Pancreas (tissue), 10 donors: ENCODE results near the gene BCAP31. TPM values are rescaled to one million over a fixed set of nuclear protein-coding genes. Genes with fewer than 3 reads are reported as not detected.

Source experiments
- ATAC-seq, 4 donors: fragments of 200-7000 bp; cut with Tn5 transposase; one replicate each; pipeline versions ENCODE4 v1.8.0 to v1.9.1; 2020; ENCODE audit warnings: mild to moderate bottlenecking in 4 of 4, moderate library complexity in 4 of 4
- DNase-seq, 6 donors: peaks; one replicate each; pipeline ENCODE4 v3.0.0-alpha.2; 2020
- FAIRE-seq: peaks from 2 replicates; lab custom pipeline; 2012; peaks lifted over from hg19 to GRCh38; lab: Jason Lieb, UNC
- H3K27ac ChIP-seq, 4 donors: fragments of 200-600 bp; sonication (generic); 1 replicate in 3 of 4; 2 replicates in 1 of 4; pipeline versions ENCODE4 v1.5.0 to v1.8.0; 2020
- H3K27me3 ChIP-seq, 4 donors: fragments of 200-600 bp; one replicate each; pipeline ENCODE4 v1.8.0; 2021
- H3K36me3 ChIP-seq, 3 donors: fragments of 200-600 bp; sonication (generic) in 1 of 3; one replicate each; pipeline versions ENCODE4 v1.5.0 to v1.8.0; 2020 to 2021
- H3K4me1 ChIP-seq, 3 donors: fragments of 200-600 bp; one replicate each; pipeline ENCODE4 v1.8.0; 2021
- H3K4me3 ChIP-seq, 4 donors: fragments of 200-600 bp; sonication (generic) in 2 of 4; one replicate each; pipeline versions ENCODE4 v1.5.0 to v1.8.0; 2020 to 2021
- H3K9me3 ChIP-seq, 4 donors: fragments of 200-600 bp; one replicate each; pipeline ENCODE4 v1.8.0; 2021
- WGBS, 2 donors: extraction: QIAGEN DNeasy Blood & Tissue Kit; methylation state at CpG; one replicate each; pipeline ENCODE4 v1.1.7; 2013; 5-methylcytosine and 5-hydroxymethylcytosine counted together
- intact Hi-C, 3 donors: fragments of 100-400 bp; cut with DNase I; formaldehyde crosslinking; loops; one replicate each; pipeline versions ENCODE4 v1.11.1 to v1.14.2; 2022
- polyA plus RNA-seq, 2 donors: library from polyadenylated mRNA; stranded (reverse); fragments of 200-250 nt; gene quantifications; one replicate each; pipeline ENCODE4 v1.2.3, GENCODE V29; 2013
- total RNA-seq, 6 donors: library from RNA; stranded (reverse); fragmentation: NEBNext Ultra II Directional in 4 of 6; extraction: Animal tissue kit (Norgen Biotek cat#: 25700) in 4 of 6; gene quantifications; one replicate each; pipeline versions ENCODE4 v1.2.1 to v1.2.4, GENCODE V29; 2021 to 2023
- TF ChIP-seq, protein P1 (sequence below), 4 donors: fragments of 200-600 bp; sonication (generic) in 3 of 4; IDR thresholded peaks; one replicate each; pipeline versions ENCODE4 v1.5.0 to v1.8.0; 2021; ENCODE audit warnings: antibody characterized with exemption in 4 of 4
- donor health status: healthy with polysubstance abuse.
- donor health status: DM: no; HTN: no; CAD: no; lungs with moderate emphysema.
- donor health status: DM: no; HTN: no; CAD: no.
- donor health status: control.
- donor health status: control.
- donor health status: Bipolar disorder and iron deficiency.
- donor health status: DM: yes; HTN: yes; CAD: no.
- donor health status: DM: no; HTN: no; CAD: no.
- donor health status: DM: no; HTN: no; CAD: no.
- donor health status: DM: yes; HTN: yes; CAD: no.

BCAP31 gene
- total and polyA plus RNA-seq, 8 donors: 66.3 to 118 (median 85.6) TPM

DNA sequence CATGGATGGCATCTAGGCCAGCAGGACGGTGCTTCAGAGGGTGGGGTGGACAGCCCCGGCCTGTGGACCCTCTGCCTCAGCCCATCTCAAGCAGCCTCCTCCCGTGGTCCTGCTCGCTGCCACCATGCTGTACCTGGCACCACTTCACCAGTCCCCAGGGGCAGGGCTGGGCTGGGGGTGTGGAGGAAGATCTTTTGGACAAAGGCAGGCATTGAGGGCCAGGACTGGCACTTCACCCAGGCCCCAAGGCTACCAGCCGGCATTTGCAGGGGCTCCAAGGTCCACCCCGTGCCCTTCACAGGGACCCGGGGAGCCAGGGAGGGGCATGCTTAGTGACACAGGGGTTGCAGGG lies 40.6 kb upstream of the BCAP31 start:
- peak overlapping the region in 3 of 4 donors; percentile 12 to 53 (median 34) for H3K27ac ChIP-seq

DNA sequence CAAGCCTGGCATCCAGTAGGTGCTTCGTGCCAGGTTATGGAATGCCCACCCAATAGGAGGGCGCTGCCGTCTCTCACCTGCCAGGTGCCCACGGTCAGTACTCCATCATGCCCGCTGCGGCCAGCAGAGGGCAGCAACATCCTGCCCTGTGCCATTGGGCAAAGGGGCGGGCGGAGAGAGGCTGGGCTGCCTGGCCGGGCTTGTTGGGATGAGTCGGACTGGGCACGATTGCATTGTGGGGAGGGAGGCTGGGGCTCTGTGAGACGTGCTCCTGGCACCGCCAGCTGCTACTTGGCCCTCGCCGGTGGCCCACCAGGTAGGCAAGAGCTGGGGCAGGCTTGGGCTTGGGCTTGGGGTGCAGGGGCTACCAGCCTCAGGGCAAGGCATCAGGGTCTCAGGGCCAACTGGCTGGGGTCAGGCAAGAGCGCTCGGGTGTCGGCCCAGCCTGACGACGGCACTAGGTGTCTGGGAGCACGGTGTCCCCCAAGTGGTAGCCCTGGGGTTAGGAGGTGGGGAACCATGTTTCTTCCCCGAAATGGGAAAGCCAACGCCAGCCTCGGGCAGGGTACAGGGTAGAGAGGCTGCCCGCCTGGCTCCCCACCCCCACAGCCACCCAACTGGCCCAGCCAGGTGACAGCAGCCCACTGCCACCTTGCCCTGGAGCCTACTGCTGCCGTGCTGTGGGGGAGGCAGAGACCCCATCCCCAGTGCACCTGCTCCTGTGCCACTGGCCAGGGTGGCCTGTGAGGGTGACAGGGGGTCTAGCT lies 40.0 kb upstream of the BCAP31 start, which contains the start of gene PLXNB3:
TSS of gene PLXNB3 (plus strand) at position 261 of the 767 bp plus-strand sequence. CDS start 1,287 bp downstream, outside the sequence.
- Histone ChIP-seq H3K4me3 (peak within 1 kb of the TSS in 1 of 4 donors; percentile 8), H3K27me3 (peaks cover 0 to 3% (median 0%) of the 10 kb centered on the region in 4 donors), H3K27ac (peak within 1 kb of the TSS in 3 of 4 donors; percentile 12 to 53 (median 34)), H3K4me1 (no peaks in the 10 kb centered on the region), H3K9me3 (no peaks in the 10 kb centered on the region), H3K36me3 (no peaks in the 10 kb centered on the region)
- DNase-seq (peak; percentile 67 to 96 (median 86)), ATAC-seq (peak; percentile 88 to 95 (median 91)), FAIRE-seq (no peak)
- intact Hi-C loops: loop anchor here in 1 of 3 donors (10.0 kb wide), 1 partner anchor 191 kb away; no protein-coding TSS in a partner anchor
- TF ChIP-seq, protein P1, sequence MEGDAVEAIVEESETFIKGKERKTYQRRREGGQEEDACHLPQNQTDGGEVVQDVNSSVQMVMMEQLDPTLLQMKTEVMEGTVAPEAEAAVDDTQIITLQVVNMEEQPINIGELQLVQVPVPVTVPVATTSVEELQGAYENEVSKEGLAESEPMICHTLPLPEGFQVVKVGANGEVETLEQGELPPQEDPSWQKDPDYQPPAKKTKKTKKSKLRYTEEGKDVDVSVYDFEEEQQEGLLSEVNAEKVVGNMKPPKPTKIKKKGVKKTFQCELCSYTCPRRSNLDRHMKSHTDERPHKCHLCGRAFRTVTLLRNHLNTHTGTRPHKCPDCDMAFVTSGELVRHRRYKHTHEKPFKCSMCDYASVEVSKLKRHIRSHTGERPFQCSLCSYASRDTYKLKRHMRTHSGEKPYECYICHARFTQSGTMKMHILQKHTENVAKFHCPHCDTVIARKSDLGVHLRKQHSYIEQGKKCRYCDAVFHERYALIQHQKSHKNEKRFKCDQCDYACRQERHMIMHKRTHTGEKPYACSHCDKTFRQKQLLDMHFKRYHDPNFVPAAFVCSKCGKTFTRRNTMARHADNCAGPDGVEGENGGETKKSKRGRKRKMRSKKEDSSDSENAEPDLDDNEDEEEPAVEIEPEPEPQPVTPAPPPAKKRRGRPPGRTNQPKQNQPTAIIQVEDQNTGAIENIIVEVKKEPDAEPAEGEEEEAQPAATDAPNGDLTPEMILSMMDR (IDR thresholded peaks at IDR 0.05): peak; percentile 82 to 93 (median 88)
- WGBS, 2 donors: 15 to 30% methylated on average over 26 of the region's 26 CpGs

More for the DNA sequence above, 40.6 kb upstream of the BCAP31 start:
- FAIRE-seq (no peak), ATAC-seq (peak; percentile 4 to 28 (median 9)), DNase-seq (peak in 3 of 6 donors; percentile 13 to 71 (median 25))
- intact Hi-C loops: loop anchor here in 2 of 3 donors (5.0 to 10.0 kb wide), 2 partner anchors 188 to 190 kb away; no protein-coding TSS in a partner anchor
- WGBS, 2 donors: 63 to 66% methylated on average over 6 to 7 of the region's 7 CpGs
- Histone ChIP-seq H3K27me3 (peaks cover 0 to 3% (median 0%) of the 10 kb centered on the region in 4 donors), H3K36me3 (no peaks in the 10 kb centered on the region), H3K9me3 (no peaks in the 10 kb centered on the region), H3K4me1 (no peaks in the 10 kb centered on the region), H3K4me3 (peak overlapping the region in 1 of 4 donors; percentile 8)
- TF ChIP-seq, protein P1 (IDR thresholded peaks at IDR 0.05): no peak

DNA sequence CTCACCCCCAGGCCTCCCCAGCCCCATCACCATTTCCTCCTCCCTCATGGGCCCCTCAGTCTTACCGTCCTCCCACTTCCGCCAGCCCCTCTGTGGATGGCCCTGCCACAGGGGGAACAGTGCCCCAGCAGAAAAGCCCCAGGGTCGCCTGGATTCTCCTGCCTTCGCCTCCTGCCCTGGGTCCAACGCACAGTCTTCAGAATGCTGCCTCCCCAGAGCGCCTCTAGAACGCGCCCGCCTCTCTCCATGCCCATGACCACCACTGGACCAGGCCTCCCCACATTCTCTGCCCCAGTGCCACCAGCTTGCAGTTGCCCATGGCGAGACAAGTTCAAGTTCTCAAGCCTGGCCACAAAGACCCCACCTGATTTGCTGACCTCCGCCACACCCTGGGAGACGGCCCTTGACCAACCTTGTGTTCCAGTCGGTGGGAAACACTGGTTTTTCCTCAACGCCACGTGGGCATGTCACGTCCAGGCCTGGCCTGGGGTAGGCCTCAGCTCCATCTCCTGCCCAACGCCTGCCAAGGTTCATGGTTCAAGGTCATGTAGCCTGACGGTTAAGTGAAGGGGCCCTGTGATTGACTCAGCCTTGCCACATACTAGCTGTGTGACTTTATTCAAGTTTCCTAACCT lies 39.2 kb upstream of the BCAP31 start:
- ATAC-seq (no peak), DNase-seq (peak in 2 of 6 donors; percentile 14 to 64), FAIRE-seq (no peak)
- Histone ChIP-seq H3K9me3 (no peaks in the 10 kb centered on the region), H3K27ac (no peak overlapping the region), H3K4me3 (no peak overlapping the region), H3K36me3 (no peaks in the 10 kb centered on the region), H3K4me1 (no peaks in the 10 kb centered on the region), H3K27me3 (peaks cover 0 to 3% (median 0%) of the 10 kb centered on the region in 4 donors)
- TF ChIP-seq, protein P1 (IDR thresholded peaks at IDR 0.05): no peak
- 62 to 72% methylated on average over 15 to 18 of the region's 18 CpGs for WGBS, 2 donors
- intact Hi-C loops: loop anchor here in 1 of 3 donors (10.0 kb wide), 1 partner anchor 191 kb away; no protein-coding TSS in a partner anchor

DNA sequence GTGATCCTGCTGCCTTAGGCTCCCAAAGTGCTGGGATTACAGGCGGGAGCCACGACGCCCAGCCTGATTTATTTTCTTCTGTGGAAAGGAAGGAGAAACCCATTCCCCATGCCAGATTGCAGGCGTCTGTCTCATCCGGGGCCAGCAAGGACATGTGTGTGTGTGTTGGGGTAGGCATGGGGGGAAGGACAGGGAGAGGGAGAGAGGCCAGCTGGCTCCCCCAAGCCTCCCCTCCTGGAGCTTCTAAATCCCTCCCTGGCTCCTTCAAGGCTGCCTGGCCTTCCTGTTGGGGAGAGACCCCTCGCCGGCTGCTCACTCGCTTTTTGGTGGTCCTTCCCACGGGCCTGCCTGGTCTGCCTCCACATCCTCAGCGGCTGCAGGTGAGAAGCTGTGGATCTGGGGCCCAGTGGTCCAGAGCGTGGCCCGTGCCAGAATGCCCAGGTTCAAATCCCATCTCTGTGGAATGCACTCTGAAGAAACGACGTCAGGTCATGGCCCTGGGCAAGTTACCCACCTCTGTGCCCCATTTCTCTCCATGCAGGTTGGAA lies 38.5 kb upstream of the BCAP31 start:
- H3K4me3 ChIP-seq: no peak overlapping the region
- H3K9me3 ChIP-seq: no peaks in the 10 kb centered on the region
- peaks cover 0 to 3% (median 0%) of the 10 kb centered on the region in 4 donors for H3K27me3 ChIP-seq
- intact Hi-C loops: loop anchor here in 1 of 3 donors (10.0 kb wide), 1 partner anchor 192 kb away; no protein-coding TSS in a partner anchor
- TF ChIP-seq, protein P1 (IDR thresholded peaks at IDR 0.05): no peak
- H3K36me3 ChIP-seq: no peaks in the 10 kb centered on the region
- H3K27ac ChIP-seq: no peak overlapping the region
- FAIRE-seq (no peak), DNase-seq (peak in 1 of 6 donors; percentile 8), ATAC-seq (no peak)
- no peaks in the 10 kb centered on the region for H3K4me1 ChIP-seq
- WGBS, 2 donors: 76 to 80% methylated on average over 14 of the region's 14 CpGs
